ACC112 (cell line): Measurements from ENCODE around the gene FAM149A.

Source experiments
- H2AFZ ChIP-seq: fragments of 200-600 bp; sonication (generic); one replicate; pipeline ENCODE4 v1.6.0; 2017; ENCODE audit warnings: antibody characterized with exemption, low read length; ENCODE audit not compliant: unreplicated experiment
- H3K27ac ChIP-seq: fragments of 200-600 bp; sonication (generic); 2 replicates; pipeline ENCODE4 v1.5.1; 2014; ENCODE audit warnings: low read depth, mild to moderate bottlenecking, antibody characterized with exemption, low read length, moderate library complexity
- H3K27me3 ChIP-seq: fragments of 200-600 bp; sonication (generic); 2 replicates; pipeline ENCODE4 v1.6.1; 2014; ENCODE audit warnings: mild to moderate bottlenecking, antibody characterized with exemption, low read length, moderate library complexity, mixed read lengths; ENCODE audit not compliant: insufficient read depth
- H3K36me3 ChIP-seq: fragments of 200-600 bp; sonication (generic); 2 replicates; pipeline ENCODE4 v1.6.1; 2016; ENCODE audit warnings: mild to moderate bottlenecking, antibody characterized with exemption, low read length, moderate library complexity, mixed read lengths; ENCODE audit not compliant: insufficient read depth
- H3K4me1 ChIP-seq: fragments of 200-600 bp; sonication (generic); one replicate; pipeline ENCODE4 v1.6.1; 2016; ENCODE audit warnings: low read length, mixed read lengths; ENCODE audit not compliant: insufficient read depth, unreplicated experiment, control insufficient read depth
- H3K4me3 ChIP-seq: fragments of 200-600 bp; sonication (generic); 2 replicates; pipeline ENCODE4 v1.5.1; 2014; ENCODE audit warnings: mild to moderate bottlenecking, low read depth, low read length
- H3K79me2 ChIP-seq: fragments of 200-600 bp; sonication (generic); one replicate; pipeline ENCODE4 v1.6.0; 2016; ENCODE audit warnings: low read length; ENCODE audit not compliant: control insufficient read depth, unreplicated experiment, insufficient read depth

FAM149A gene

DNA sequence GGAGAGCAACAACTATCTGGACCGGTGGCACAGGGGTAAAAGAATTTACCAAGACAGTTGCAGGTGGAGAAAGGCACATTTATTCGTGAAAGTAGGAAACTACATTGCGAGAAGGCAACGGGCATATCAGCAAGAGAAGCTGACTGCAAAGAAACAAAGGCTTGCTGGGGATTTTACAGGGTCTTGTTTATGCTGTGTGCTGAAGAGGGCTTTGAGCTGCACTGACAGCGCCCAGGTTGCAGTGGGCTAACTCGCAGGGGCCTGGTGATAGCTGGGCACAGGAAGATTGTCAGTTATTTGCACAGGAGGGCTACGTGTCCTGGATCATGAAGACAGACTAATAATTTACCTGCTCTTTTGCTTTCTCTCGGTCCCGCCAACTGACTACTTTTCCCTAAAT is 24.8 kb upstream of the FAM149A start:
- no peak overlapping the region for H3K4me3 ChIP-seq
- no peaks in the 10 kb centered on the region for H3K27me3 ChIP-seq
- H3K27ac ChIP-seq: no peak overlapping the region
- H3K36me3 ChIP-seq: 0 out of 2 replicates have a peak, but pooled peaks cover 12% of the 10 kb centered on the region
- H3K79me2 ChIP-seq: no peaks in the 10 kb centered on the region
- H2AFZ ChIP-seq: no peak overlapping the region
- no peaks in the 10 kb centered on the region for H3K4me1 ChIP-seq

DNA sequence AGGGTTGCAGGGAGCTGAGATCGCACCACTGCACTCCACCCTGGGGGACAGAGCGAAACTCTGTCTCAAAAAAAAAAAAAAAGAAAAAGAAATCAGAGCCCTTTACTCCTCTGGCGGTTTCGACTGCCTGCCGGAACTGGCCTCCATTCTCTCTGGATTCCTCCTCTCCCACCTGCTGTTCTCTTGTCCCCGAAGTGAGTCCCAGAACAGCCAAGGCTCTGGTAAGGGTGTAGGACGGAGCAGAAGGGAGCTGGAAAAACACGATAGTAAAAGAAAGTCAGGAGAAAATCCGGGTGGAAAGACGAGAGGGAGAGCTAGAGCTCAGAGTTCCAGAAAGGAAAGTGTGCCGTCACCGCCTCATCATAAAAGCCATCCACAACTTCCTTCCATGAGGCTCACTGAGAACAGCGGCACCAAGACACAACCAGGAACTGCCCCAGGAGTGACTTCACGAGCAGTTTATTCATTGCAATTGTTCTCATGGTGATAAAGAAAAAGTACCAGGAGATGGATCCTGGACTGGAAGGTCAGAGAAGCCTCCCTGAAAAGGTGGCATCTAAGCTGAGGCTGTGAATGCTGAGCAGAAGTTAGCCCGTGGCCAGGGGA is 23.2 kb upstream of the FAM149A start:
- no peak overlapping the region for H2AFZ ChIP-seq
- no peak overlapping the region for H3K4me3 ChIP-seq
- no peak overlapping the region for H3K27ac ChIP-seq
- H3K4me1 ChIP-seq: no peaks in the 10 kb centered on the region
- no peaks in the 10 kb centered on the region for H3K79me2 ChIP-seq
- no peaks in the 10 kb centered on the region for H3K27me3 ChIP-seq
- H3K36me3 ChIP-seq: 0 out of 2 replicates have a peak, but pooled peaks cover 12% of the 10 kb centered on the region

GRCh38 chr4:186082221-186082620 is 22.3 kb upstream of the FAM149A start:
- Histone ChIP-seq H3K4me3 (no peak overlapping the region), H3K4me1 (no peaks in the 10 kb centered on the region), H3K27ac (no peak overlapping the region), H3K27me3 (no peaks in the 10 kb centered on the region), H2AFZ (no peak overlapping the region), H3K79me2 (no peaks in the 10 kb centered on the region), H3K36me3 (0 out of 2 replicates have a peak, but pooled peaks cover 12% of the 10 kb centered on the region)

DNA sequence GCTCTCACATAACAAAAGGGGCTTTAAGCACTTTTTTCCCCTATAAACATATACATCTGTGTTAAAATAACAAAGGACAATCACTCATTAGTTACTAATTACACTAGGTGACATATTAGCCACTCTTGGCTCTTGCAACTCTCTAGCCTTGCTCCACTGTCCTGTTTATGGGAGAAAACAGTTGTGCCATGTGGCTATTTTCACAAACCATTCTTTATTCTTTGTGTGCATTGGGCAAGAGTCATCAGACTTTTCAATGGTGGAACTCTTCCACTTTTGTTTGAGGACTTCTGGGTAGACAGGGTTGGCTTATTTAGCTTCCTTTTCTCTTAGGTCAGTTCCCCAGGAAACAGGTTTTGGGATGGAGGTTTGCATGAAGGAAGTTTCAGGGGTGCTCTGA is 16.0 kb upstream of the FAM149A start:
- Histone ChIP-seq H3K4me3 (no peak overlapping the region), H3K27ac (no peak overlapping the region), H3K36me3 (0 out of 2 replicates have a peak, but pooled peaks cover 3% of the 10 kb centered on the region), H3K27me3 (0 out of 2 replicates have a peak, but pooled peaks cover 4% of the 10 kb centered on the region), H3K4me1 (no peaks in the 10 kb centered on the region), H3K79me2 (no peaks in the 10 kb centered on the region), H2AFZ (no peak overlapping the region)

DNA sequence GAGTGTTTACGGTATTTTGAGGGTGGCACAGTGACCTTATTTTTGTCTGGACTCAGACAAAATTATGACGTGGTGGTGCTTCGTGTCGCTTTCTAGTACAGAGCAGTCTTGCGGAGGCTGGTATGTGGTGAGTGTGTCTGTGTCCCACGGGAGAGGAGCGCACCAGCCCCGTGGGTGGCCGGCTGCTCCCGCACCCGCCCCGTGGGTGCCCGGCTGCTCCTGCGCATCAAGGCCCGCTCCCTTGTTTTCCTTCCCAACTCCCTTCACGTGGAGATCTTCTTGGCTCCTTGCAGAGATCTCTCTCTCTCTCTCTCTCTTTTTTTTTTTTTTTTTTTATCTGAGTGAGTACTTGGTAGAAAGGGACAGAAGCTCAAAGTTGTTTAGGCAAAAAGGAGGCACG is 12.2 kb upstream of the FAM149A start:
- Histone ChIP-seq H3K27me3 (peaks cover 27% of the 10 kb centered on the region), H3K79me2 (no peaks in the 10 kb centered on the region), H3K4me3 (no peak overlapping the region), H3K4me1 (no peaks in the 10 kb centered on the region), H3K27ac (no peak overlapping the region), H2AFZ (no peak overlapping the region), H3K36me3 (no peaks in the 10 kb centered on the region)

GRCh38 chr4:186095406-186095805 is 9.1 kb upstream of the FAM149A start:
- Histone ChIP-seq H3K4me3 (no peak overlapping the region), H3K79me2 (no peaks in the 10 kb centered on the region), H2AFZ (no peak overlapping the region), H3K4me1 (no peaks in the 10 kb centered on the region), H3K27me3 (peaks cover 38% of the 10 kb centered on the region), H3K36me3 (no peaks in the 10 kb centered on the region), H3K27ac (no peak overlapping the region)

DNA sequence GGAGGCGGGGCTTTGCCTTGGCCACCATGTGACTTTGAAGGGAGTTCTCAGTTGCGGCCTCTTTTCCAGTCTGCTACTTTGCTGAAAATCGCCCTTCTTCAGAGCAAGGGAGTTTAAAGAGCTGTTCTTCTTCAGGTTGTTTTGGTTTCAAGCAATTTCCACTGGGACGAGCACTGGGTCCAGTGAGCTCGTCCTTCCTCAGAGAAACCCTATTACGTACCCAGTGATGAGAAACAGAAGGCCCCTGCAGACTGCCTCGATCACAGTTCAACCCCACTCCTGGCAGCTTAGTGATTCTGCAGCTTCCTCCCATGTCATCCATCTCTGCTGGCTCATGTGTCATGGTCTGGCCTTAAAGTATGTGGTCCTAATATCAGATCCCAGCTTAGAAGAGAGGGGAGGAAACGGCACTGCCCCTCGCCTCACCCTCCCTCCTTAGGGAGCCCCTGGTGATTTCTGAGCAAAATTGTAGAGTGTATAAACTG is 7.8 kb upstream of the FAM149A start:
- Histone ChIP-seq H3K4me1 (no peaks in the 10 kb centered on the region), H3K27me3 (peaks cover 38% of the 10 kb centered on the region), H3K79me2 (no peaks in the 10 kb centered on the region)

DNA sequence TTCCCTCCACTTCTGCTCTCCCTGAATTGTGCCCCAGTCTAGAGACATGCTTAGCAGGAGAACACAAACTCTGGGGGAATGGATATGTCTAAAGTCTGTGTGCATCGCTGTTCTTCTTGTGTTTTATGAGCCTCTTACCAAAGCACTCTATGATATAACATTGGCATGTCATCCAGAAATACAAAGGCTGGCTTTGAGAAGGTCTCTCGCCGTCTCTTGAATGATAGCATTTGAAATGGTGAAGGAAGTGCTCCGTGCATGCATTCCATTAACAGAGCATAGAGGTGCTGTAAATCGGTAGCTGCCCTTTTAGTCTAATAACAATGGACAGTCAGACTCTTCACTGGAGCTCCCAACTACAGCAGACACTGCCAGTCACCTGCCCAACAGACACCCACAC is 7.1 kb upstream of the FAM149A start:
- Histone ChIP-seq H3K27me3 (peaks cover 38% of the 10 kb centered on the region), H3K27ac (no peak overlapping the region), H3K36me3 (no peaks in the 10 kb centered on the region), H3K4me3 (no peak overlapping the region), H3K79me2 (no peaks in the 10 kb centered on the region), H2AFZ (no peak overlapping the region), H3K4me1 (no peaks in the 10 kb centered on the region)

More for the DNA sequence above, 7.8 kb upstream of the FAM149A start:
- H2AFZ ChIP-seq: no peak overlapping the region
- H3K27ac ChIP-seq: no peak overlapping the region
- H3K4me3 ChIP-seq: no peak overlapping the region
- no peaks in the 10 kb centered on the region for H3K36me3 ChIP-seq

- Histone ChIP-seq H3K4me3 (no peak overlapping the region), H2AFZ (no peak overlapping the region), H3K27me3 (peaks cover 58% of the 10 kb centered on the region), H3K4me1 (no peaks in the 10 kb centered on the region), H3K27ac (no peak overlapping the region), H3K79me2 (no peaks in the 10 kb centered on the region), H3K36me3 (no peaks in the 10 kb centered on the region)
Observed at GRCh38 chr4:186102931-186103330, 1.6 kb upstream of the FAM149A start.

GRCh38 chr4:186104890-186105646 is 564 bp downstream of the FAM149A start:
- Histone ChIP-seq H2AFZ (peak overlapping the region; percentile 27), H3K27ac (no peak overlapping the region), H3K4me1 (no peaks in the 10 kb centered on the region), H3K27me3 (peaks cover 53% of the 10 kb centered on the region), H3K36me3 (no peaks in the 10 kb centered on the region), H3K4me3 (peak overlapping the region; percentile 72), H3K79me2 (no peaks in the 10 kb centered on the region)
